Psoas muscle (tissue), 8 donors: ENCODE results near the gene CARMIL1. TPM values are rescaled to one million over a fixed set of nuclear protein-coding genes. Genes with fewer than 3 reads are reported as not detected.

Experiments used
- ATAC-seq, 4 donors: fragments of 200-7000 bp; cut with Tn5 transposase; one replicate each; pipeline ENCODE4 v1.9.1; 2020; ENCODE audit warnings: moderate library complexity in 3 of 4, mild to moderate bottlenecking in 2 of 4
- DNase-seq, 2 donors: peaks; one replicate each; pipeline ENCODE4 v3.0.0-alpha.2; 2020
- H3K27ac ChIP-seq: fragments of 200-600 bp; one replicate; pipeline ENCODE4 v1.8.0; 2022
- H3K27me3 ChIP-seq, 3 donors: fragments of 200-600 bp in 1 of 3; one replicate each; pipeline versions ENCODE4 v1.6.1 to v1.8.0; 2013 to 2022; ENCODE audit warnings: low read length in 2 of 3, mild to moderate bottlenecking in 2 of 3, moderate library complexity in 1 of 3; ENCODE audit not compliant: insufficient read depth in 3 of 3
- H3K36me3 ChIP-seq, 2 donors: fragments of 200-600 bp in 1 of 2; one replicate each; pipeline versions ENCODE4 v1.6.1 to v1.8.0; 2013 to 2022; ENCODE audit warnings: low read depth in 1 of 2, mild to moderate bottlenecking in 1 of 2, moderate library complexity in 1 of 2; ENCODE audit not compliant: insufficient read depth in 1 of 2
- H3K4me1 ChIP-seq: fragments of 200-600 bp; one replicate; pipeline ENCODE4 v1.8.0; 2022
- H3K4me3 ChIP-seq: fragments of 200-600 bp; one replicate; pipeline ENCODE4 v1.8.0; 2022; ENCODE audit warnings: mild to moderate bottlenecking
- H3K9me3 ChIP-seq: fragments of 200-600 bp; one replicate; pipeline ENCODE4 v1.8.0; 2022
- WGBS, 3 donors: extraction: QIAGEN DNeasy Blood & Tissue Kit; methylation state at CpG; one replicate each; pipeline versions ENCODE4 v1.1.6 to v1.1.7; 2013; 5-methylcytosine and 5-hydroxymethylcytosine counted together
- intact Hi-C, 2 donors: fragments of 100-400 bp; cut with DNase I; formaldehyde crosslinking; loops; one replicate each; pipeline versions ENCODE4 v1.11.0 to v1.14.2; 2022
- polyA plus RNA-seq, 3 donors: library from polyadenylated mRNA; stranded (reverse); fragments of 200-250 nt; gene quantifications; one replicate each; pipeline ENCODE4 v1.2.3, GENCODE V29; 2013
- total RNA-seq, 4 donors: library from RNA; stranded (reverse); fragmentation: NEBNext Ultra II Directional in 2 of 4; extraction: Animal tissue kit (Norgen Biotek cat#: 25700) in 2 of 4; gene quantifications; one replicate each; pipeline versions ENCODE4 v1.2.1 to v1.2.4, GENCODE V29; 2021 to 2023
- TF ChIP-seq, protein P1 (sequence below): fragments of 200-600 bp; IDR thresholded peaks from one replicate; pipeline ENCODE4 v1.8.0; 2022; ENCODE audit warnings: antibody characterized with exemption
- donor health status: healthy with polysubstance abuse.
- donor health status: DM: no; HTN: no; CAD: no; lungs with moderate emphysema.
- donor health status: Bipolar disorder and iron deficiency.
- donor health status: healthy.
- donor health status: DM: yes; HTN: yes; CAD: no.
- donor health status: DM: no; HTN: no; CAD: no.
- donor health status: DM: no; HTN: no; CAD: no.
- donor health status: DM: yes; HTN: yes; CAD: no.

The CARMIL1 gene
- total and polyA plus RNA-seq, 7 donors, result 0.11 to 1.0 (median 0.76) TPM

DNA sequence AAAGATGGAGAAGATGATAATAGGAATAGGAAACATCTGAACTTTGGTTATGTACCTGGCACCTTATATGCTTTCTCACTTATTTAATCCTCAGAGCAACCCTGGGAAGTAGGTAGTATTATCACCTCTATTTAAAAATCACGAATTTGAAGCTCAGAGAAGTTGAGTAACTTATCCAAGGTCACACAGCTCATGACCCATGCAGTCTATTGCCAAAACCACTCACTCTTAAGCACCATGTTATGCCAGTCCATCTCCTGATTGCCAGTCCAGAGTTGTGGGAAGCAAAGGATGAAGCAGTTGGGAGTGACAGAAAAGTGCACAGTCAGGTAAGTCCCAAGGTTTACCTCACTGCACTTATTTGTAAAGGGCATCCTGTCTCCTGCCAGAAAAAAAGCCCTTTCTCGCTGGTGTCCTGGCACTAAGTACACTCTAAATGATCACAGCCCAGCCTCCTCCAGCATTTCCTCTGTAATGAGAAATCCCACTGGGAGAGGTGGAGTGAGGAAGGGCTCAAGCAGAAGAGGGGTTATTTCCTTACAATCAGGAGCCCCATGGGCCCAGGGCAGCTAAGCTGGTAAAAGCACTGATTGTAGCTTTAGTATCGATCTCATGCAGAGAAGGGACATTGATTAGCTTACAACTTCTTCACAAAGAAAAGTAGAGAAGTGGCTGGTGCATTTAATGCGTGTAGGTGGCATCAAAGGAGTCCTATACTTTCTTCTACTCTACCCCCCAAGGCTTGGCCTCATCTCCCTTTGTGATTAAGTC lies 351.5 kb downstream of the CARMIL1 start:
- Histone ChIP-seq H3K36me3 (no peaks in the 10 kb centered on the region), H3K4me1 (no peaks in the 10 kb centered on the region), H3K9me3 (no peaks in the 10 kb centered on the region), H3K4me3 (no peak overlapping the region), H3K27ac (no peak overlapping the region), H3K27me3 (no peaks in the 10 kb centered on the region)
- ATAC-seq (no peak), DNase-seq (no peak)
- TF ChIP-seq, protein P1, sequence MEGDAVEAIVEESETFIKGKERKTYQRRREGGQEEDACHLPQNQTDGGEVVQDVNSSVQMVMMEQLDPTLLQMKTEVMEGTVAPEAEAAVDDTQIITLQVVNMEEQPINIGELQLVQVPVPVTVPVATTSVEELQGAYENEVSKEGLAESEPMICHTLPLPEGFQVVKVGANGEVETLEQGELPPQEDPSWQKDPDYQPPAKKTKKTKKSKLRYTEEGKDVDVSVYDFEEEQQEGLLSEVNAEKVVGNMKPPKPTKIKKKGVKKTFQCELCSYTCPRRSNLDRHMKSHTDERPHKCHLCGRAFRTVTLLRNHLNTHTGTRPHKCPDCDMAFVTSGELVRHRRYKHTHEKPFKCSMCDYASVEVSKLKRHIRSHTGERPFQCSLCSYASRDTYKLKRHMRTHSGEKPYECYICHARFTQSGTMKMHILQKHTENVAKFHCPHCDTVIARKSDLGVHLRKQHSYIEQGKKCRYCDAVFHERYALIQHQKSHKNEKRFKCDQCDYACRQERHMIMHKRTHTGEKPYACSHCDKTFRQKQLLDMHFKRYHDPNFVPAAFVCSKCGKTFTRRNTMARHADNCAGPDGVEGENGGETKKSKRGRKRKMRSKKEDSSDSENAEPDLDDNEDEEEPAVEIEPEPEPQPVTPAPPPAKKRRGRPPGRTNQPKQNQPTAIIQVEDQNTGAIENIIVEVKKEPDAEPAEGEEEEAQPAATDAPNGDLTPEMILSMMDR, result no peak
- intact Hi-C loops, result no loop called here
- 24 to 28% (median 25%) methylated on average over 4 of the region's 4 CpGs for WGBS, 3 donors

DNA sequence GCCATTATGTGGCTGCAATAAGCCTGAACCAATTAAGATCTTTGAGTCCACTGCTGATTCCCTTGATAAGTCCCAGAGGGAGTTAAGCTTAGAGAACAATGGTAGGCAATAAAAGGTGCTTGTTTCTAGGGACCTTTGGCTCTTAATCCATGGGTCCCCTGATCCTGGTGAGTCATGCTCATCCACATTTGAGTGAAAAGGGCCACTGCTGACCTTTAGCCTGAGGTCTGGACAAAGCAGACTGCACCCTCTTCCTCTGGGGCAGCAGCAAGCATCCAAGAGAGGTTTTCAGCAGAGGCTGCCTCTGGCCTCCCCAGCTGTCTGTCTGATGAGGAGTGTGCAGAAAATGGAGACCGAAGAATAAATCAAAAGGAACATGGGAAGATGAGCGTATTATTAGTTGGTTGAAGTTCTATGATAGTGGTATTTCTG lies 356.7 kb downstream of the CARMIL1 start:
- intact Hi-C loops, result no loop called here
- 83 to 94% (median 93%) methylated on average over 2 of the region's 2 CpGs for WGBS, 3 donors
- H3K27me3 ChIP-seq, result no peaks in the 10 kb centered on the region

DNA sequence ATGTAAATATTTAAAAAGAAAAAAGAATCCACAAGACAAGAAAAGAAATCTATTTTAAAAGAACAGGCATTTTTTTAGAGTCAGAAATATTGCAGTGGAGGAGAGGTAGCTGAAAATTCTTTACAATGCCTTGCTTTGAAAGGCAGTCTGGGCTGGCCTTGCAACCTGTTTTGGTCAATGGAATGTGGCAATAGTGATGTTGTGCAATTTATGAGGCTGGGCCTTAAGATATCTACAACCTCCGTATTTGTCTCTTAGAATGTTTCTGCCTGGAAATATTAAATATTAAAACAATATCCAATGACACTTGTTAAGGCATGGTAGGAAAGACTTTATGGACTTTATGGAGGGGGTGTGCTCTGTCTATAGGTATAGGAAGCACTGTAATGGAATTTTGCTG lies 358.0 kb downstream of the CARMIL1 start:
- Histone ChIP-seq H3K4me3 (no peak overlapping the region), H3K36me3 (no peaks in the 10 kb centered on the region), H3K27me3 (no peaks in the 10 kb centered on the region), H3K27ac (no peak overlapping the region), H3K4me1 (no peaks in the 10 kb centered on the region), H3K9me3 (no peaks in the 10 kb centered on the region)
- ATAC-seq, result no peak
- TF ChIP-seq, protein P1, result no peak
- intact Hi-C loops, result no loop called here
- no peak for DNase-seq
- WGBS, 3 donors, result 69 to 77% (median 70%) methylated on average over 1 of the region's 1 CpG

More for the DNA sequence above, 356.7 kb downstream of the CARMIL1 start:
- ATAC-seq (no peak), DNase-seq (no peak)
- TF ChIP-seq, protein P1, result no peak
- H3K4me1 ChIP-seq, result no peaks in the 10 kb centered on the region
- no peak overlapping the region for H3K27ac ChIP-seq
- no peaks in the 10 kb centered on the region for H3K36me3 ChIP-seq
- H3K9me3 ChIP-seq, result no peaks in the 10 kb centered on the region
- no peak overlapping the region for H3K4me3 ChIP-seq

DNA sequence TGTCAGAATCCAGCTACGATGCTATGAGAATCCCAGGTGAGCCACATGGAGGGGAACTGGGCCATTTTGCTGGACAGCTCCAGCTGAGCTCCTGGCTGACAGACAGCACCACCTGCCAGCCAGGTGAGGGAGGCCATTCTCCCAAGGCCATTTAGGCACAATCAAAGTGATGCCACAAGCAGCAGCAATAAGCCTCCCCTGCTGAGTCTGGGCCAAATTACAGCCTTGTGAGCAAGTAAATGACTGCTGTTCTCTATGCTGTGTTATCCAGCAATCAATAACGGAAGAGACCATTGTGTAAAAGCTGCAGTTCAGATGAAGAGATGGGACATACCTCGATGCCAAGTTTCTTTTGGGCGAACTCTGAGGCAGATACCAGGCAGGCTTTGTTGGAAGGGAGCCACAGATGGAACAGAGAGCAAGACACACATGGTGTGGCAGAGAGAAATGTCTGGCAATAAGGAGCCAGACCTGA lies 358.8 kb downstream of the CARMIL1 start:
- Histone ChIP-seq H3K36me3 (no peaks in the 10 kb centered on the region), H3K27me3 (no peaks in the 10 kb centered on the region), H3K9me3 (no peaks in the 10 kb centered on the region), H3K4me3 (no peak overlapping the region), H3K4me1 (no peaks in the 10 kb centered on the region), H3K27ac (no peak overlapping the region)
- DNase-seq, result no peak
- 43 to 55% (median 46%) methylated on average over 4 of the region's 4 CpGs for WGBS, 3 donors
- ATAC-seq, result no peak
- TF ChIP-seq, protein P1, result no peak
- intact Hi-C loops, result no loop called here

DNA sequence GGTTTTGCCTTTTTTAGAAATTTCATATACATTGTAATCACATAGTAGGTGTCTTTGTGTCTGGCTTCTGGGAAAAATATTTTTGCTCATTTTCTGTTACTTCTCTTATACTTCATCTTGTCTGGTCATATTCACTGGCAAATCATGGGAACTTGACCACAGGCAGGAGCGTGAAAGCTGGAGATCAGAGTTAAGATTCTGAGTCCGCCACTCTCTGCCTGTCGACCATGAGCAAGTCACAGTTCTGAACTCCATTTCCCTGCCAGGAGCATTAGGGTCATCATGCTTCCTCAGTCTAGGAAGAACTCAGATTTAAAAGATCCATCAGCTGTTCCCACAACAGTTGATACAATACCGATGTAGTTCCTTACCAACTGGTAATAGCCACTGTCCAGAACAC lies 360.5 kb downstream of the CARMIL1 start:
- intact Hi-C loops, result no loop called here
- WGBS, 3 donors, result 78 to 79% (median 79%) methylated on average over 4 of the region's 4 CpGs
- Histone ChIP-seq H3K4me1 (no peaks in the 10 kb centered on the region), H3K27me3 (peaks cover 0 to 3% (median 0%) of the 10 kb centered on the region in 3 donors), H3K9me3 (no peaks in the 10 kb centered on the region), H3K4me3 (no peak overlapping the region), H3K27ac (no peak overlapping the region), H3K36me3 (no peaks in the 10 kb centered on the region)
- TF ChIP-seq, protein P1, result no peak
- ATAC-seq (no peak), DNase-seq (no peak)
